Cardiac muscle cell (in vitro differentiated cells and primary cell): ENCODE data around the gene OR5P2. TPM values are rescaled to one million over a fixed set of nuclear protein-coding genes. Genes with fewer than 3 reads are reported as not detected.
"Not testable (repeated sequence)": the region's sequence is repeated elsewhere in the genome, so short reads cannot be mapped to it uniquely, and the experiment has no call there.

Experiments used
- DNase-seq, 2 donors: peaks; one replicate each; pipeline versions ENCODE4 v3.0.0 to v3.0.0-alpha.2; 2010 to 2017; ENCODE audit warnings: low read depth in 1 of 2, low spot score in 1 of 2
- H3K27ac ChIP-seq: fragments of 200-600 bp; sonication (generic); 2 replicates; pipeline ENCODE4 v1.5.1; 2016
- H3K27me3 ChIP-seq: fragments of 200-600 bp; sonication (generic); 2 replicates; pipeline ENCODE4 v1.6.0; 2016; ENCODE audit warnings: control low read depth
- H3K36me3 ChIP-seq: fragments of 200-600 bp; sonication (generic); 2 replicates; pipeline ENCODE4 v1.5.1; 2016; ENCODE audit warnings: control low read depth
- H3K4me1 ChIP-seq: fragments of 200-600 bp; sonication (generic); 2 replicates; pipeline ENCODE4 v1.8.1; 2017; ENCODE audit warnings: low read depth, mild to moderate bottlenecking, mixed run types
- H3K4me3 ChIP-seq: fragments of 200-600 bp; sonication (generic); 2 replicates; pipeline ENCODE4 v1.5.1; 2016; ENCODE audit warnings: mild to moderate bottlenecking
- H3K9me3 ChIP-seq: fragments of 200-600 bp; sonication (generic); 2 replicates; pipeline ENCODE4 v1.5.1; 2017; ENCODE audit warnings: low read depth, mild to moderate bottlenecking, control low read depth
- CTCF ChIP-seq: IDR thresholded peaks from 2 replicates; pipeline ENCODE4 v1.5.1; 2012; ENCODE audit warnings: low read depth, mild to moderate bottlenecking, low read length
- polyA plus RNA-seq: library from polyadenylated mRNA; unstranded; fragments of >200 nt; fragmentation: Nextera tagmentation; extraction: Ambion mirVana; gene quantifications from 2 replicates; pipeline ENCODE4 v1.2.1, GENCODE V29; 2016
- total RNA-seq: library from RNA; depleted of rRNA; stranded (reverse); fragments of >200 nt; gene quantifications from 2 replicates; pipeline ENCODE4 v1.2.3, GENCODE V29; 2016

Gene OR5P2
- total and polyA plus RNA-seq, 2 experiments from 2014 or later: not detected

- no peak for TF ChIP-seq CTCF
- H3K4me1 ChIP-seq: no peaks in the 10 kb centered on the region
- H3K27me3 ChIP-seq: no peaks in the 10 kb centered on the region
These were observed 9.5 kb downstream of the OR5P2 start for GRCh38 chr11:7787239-7787638.

GRCh38 chr11:7775689-7776088 lies 21.1 kb downstream of the OR5P2 start:
- H3K36me3 ChIP-seq: no peaks in the 10 kb centered on the region
- TF ChIP-seq CTCF: no peak
- H3K9me3 ChIP-seq: no peaks in the 10 kb centered on the region
- no peaks in the 10 kb centered on the region for H3K4me1 ChIP-seq
- H3K27ac ChIP-seq: no peak overlapping the region
- no peaks in the 10 kb centered on the region for H3K27me3 ChIP-seq
- H3K4me3 ChIP-seq: no peak overlapping the region
- DNase-seq: no peak

More at GRCh38 chr11:7787239-7787638, 9.5 kb downstream of the OR5P2 start:
- DNase-seq: no peak
- no peaks in the 10 kb centered on the region for H3K9me3 ChIP-seq
- no peaks in the 10 kb centered on the region for H3K36me3 ChIP-seq
- no peak overlapping the region for H3K27ac ChIP-seq
- no peak overlapping the region for H3K4me3 ChIP-seq

- H3K9me3 ChIP-seq, H3K27ac ChIP-seq, H3K4me3 ChIP-seq, H3K4me1 ChIP-seq, H3K36me3 ChIP-seq, H3K27me3 ChIP-seq, DNase-seq: not testable (repeated sequence)
These were observed 32.4 kb downstream of the OR5P2 start for GRCh38 chr11:7764301-7764700.

- peak in 1 of 2 donors; percentile 1 for DNase-seq
- no peaks in the 10 kb centered on the region for H3K4me1 ChIP-seq
- H3K36me3 ChIP-seq: no peaks in the 10 kb centered on the region
- H3K27me3 ChIP-seq: no peaks in the 10 kb centered on the region
- no peak overlapping the region for H3K27ac ChIP-seq
- TF ChIP-seq CTCF: no peak
- H3K9me3 ChIP-seq: no peaks in the 10 kb centered on the region
- no peak overlapping the region for H3K4me3 ChIP-seq
These were observed 37.7 kb downstream of the OR5P2 start for GRCh38 chr11:7759010-7759409.

- no peak overlapping the region for H3K27ac ChIP-seq
- no peaks in the 10 kb centered on the region for H3K4me1 ChIP-seq
- TF ChIP-seq CTCF: no peak
- no peaks in the 10 kb centered on the region for H3K36me3 ChIP-seq
- peak in 1 of 2 donors; percentile 0 for DNase-seq
- H3K4me3 ChIP-seq: no peak overlapping the region
- no peaks in the 10 kb centered on the region for H3K27me3 ChIP-seq
- H3K9me3 ChIP-seq: no peaks in the 10 kb centered on the region
These were observed 47.3 kb downstream of the OR5P2 start for GRCh38 chr11:7749456-7749855.

Other genes starting within 250 kb of the OR5P2 start
- gene CYB5R2, start 123.4 kb downstream of the OR5P2 start, total RNA-seq: 2.1 and 4.1 TPM in 2 replicates
- 3.3 and 4.5 TPM in 2 replicates for gene CYB5R2, start 123.4 kb downstream of the OR5P2 start, polyA plus RNA-seq
- not detected in 2 replicates for gene OVCH2, start 90.5 kb downstream of the OR5P2 start, total RNA-seq
- gene OVCH2, start 90.5 kb downstream of the OR5P2 start, polyA plus RNA-seq: not detected in 2 replicates
- gene OR5P3, start 33.9 kb upstream of the OR5P2 start, total RNA-seq: not detected in 2 replicates
- gene OR5P3, start 33.9 kb upstream of the OR5P2 start, polyA plus RNA-seq: not detected in 2 replicates
- not detected in 2 replicates for gene OR10A6, start 134.3 kb upstream of the OR5P2 start, total RNA-seq
- not detected in 2 replicates for gene OR10A6, start 134.3 kb upstream of the OR5P2 start, polyA plus RNA-seq
- gene OR10A3, start 144.8 kb upstream of the OR5P2 start, total RNA-seq: not detected in 2 replicates
- not detected in 2 replicates for gene OR10A3, start 144.8 kb upstream of the OR5P2 start, polyA plus RNA-seq
- not detected in 2 replicates for gene NLRP10, start 168.5 kb upstream of the OR5P2 start, total RNA-seq
- not detected in 2 replicates for gene NLRP10, start 168.5 kb upstream of the OR5P2 start, polyA plus RNA-seq
- 271 and 306 TPM in 2 replicates for gene EIF3F, start 190.4 kb upstream of the OR5P2 start, total RNA-seq
- gene EIF3F, start 190.4 kb upstream of the OR5P2 start, polyA plus RNA-seq: 150 and 215 TPM in 2 replicates